COLO668 (cell line): ENCODE measurements around the gene METTL16.

Experiments used
- DNase-seq: peaks from one replicate; lab custom pipeline; 2025; ENCODE audit not compliant: unreplicated experiment; lab: John Stamatoyannopoulos, UW

The METTL16 gene

DNA sequence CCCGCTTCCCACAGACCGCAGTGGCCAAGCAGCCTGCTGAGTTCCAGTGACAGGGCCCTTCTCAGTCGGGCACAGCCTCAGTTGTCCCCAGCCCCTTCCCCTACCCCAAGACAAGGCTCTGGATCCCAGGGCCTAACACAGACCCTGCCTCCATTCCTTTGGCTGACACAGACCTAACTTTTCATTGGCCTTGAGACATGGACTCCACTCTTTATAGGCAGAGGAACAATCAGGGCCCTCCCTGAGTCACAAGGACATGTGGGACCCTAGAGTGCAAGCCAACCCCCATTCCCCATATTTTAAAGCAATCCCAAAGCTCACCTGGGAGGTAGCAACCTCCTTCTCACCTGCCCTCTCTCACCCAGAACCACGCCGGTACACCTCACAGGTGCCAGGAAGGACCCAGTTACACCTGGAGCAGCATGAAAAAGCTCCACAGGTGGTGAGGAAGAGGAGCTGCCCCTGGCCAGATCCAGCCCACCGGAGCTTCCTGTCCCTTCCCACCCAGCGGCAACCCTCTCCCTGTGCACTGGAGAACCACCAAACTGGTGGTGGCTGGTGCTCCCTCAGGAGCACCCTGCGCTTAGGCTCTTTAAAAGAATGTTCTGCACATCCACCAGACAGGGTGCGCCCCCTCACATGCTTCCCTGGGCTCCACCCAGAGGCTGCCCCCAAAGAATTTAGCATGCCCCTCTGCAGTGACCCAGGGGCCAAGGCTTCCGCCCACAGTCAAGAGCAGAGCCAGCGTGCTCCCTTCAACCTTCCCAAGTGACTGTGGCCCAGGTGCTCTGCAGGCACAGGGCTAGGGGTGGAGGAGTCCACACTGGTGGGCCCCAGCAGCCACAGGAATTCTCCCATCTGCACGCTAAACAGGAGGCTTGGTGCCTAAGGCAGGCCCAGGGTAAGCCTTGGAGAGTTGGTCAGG is 114.2 kb downstream of the METTL16 start:
- peak; percentile 17 for DNase-seq

DNA sequence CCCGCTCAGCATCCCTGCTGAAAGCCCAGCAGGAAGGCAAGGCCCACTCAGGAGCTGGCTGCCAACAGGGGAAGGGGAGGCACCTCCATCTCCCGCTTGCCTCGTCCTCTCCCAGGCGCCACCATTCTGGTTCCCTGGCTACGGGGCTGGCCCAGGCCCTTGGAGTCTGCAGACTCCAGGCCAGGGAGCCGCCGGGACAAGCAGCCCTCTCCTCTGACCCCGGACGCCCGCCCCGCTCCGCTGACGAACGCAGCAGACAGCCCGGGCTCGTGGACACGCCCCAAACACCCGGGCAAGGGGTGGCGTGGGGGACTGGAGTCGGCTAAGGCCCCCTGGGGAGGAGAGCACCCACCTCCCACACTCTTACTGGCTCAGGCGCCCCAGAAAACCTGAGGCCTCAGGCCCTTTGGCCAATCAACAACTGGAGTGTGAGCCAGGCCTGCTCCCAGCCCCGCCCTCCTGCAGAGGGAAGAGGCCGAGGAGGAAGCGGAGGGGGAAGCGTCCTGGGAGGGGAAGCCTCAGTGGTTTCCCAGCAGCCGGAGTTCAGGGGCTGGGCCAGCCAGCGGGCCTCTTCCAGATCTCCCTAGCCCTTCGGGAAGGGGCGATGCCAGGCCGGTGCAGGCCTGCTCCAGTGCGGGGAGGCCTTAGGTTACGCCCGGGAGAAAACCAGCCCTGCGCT is 115.0 kb downstream of the METTL16 start:
- DNase-seq, result peak; percentile 84

DNA sequence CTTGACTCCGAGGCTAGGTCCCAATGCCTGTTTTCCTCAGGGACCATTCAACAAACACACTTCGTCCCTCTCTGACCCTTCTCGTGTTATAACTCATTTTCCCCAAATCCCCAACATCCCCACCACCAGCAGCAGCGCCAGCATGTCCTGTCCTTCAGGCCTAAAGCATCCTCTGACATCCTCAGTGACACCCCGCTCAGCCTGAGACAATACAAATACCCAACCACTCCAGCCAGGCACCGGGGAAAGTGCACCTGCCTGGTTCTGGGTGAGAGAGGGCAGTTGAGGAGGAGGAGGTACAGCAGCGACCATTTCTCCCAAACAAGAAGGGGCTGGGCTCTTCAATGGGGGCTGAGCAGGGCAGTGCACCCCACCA is 115.5 kb downstream of the METTL16 start:
- DNase-seq, result peak; percentile 50

DNA sequence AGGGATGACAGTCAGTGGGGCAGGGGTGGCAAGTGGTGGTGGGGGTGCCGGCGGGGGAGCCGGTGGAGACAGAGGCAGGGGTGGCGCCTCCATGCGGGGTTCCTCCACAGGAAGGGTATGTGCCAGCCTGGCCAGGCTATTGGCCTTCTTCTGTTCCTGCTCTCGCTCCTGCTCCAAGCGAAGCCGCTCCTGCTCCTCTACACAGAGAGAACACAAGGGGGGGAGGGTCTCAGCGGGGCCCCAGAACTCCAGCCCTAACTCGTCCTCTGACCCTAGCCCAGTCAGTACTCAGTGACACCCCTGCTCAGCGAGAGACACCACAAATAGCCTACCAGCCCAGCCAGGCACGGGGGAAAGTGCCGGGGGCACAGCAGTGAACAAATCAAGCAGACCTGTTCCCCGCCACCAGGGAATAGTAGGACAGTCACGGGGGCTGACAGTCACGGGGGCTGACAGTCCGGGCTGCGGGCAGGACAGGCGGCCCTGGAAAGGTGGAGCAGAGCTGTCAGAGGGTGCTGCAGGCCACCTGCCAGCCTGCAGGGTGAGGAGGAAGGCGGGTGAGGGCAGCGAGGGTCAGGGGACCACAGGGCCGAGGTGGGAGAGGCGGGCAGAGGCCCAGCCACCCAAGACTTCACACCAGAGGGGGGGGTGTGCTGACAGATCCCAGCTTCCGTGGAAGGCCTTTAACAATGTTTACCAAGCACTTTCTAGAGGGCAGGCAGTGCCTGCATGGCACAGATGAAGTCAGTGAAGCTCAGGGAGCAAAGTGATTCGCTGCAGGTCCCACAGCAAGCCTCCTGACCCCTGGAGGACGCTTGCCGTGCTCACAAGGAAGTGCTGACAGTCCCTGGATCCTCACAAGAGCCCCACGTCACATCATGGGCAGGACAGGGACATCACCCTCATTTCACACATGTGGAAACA is 116.2 kb downstream of the METTL16 start:
- DNase-seq, result peak; percentile 45

DNA sequence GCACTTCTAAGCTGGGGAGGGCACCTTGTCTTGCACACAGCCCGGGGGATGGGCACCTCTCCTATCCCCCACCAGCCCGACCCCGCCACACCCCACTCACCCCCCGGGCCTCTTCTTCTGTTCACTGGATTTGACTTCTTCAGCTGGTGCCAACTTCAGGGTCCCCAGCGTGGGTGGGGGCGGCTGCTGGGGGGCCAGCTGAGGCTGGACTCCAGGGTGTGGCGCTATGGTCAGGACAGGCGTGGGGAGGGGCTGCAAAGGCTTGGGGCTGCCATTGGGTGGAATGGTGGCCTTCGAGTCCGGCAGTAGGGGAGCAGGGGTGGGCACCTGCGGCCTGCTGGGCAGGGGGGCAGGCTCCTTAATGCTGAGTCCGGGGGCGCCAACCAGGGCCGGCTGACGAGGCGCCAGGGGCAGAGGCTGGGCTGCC is 116.9 kb downstream of the METTL16 start:
- DNase-seq, result no peak

DNA sequence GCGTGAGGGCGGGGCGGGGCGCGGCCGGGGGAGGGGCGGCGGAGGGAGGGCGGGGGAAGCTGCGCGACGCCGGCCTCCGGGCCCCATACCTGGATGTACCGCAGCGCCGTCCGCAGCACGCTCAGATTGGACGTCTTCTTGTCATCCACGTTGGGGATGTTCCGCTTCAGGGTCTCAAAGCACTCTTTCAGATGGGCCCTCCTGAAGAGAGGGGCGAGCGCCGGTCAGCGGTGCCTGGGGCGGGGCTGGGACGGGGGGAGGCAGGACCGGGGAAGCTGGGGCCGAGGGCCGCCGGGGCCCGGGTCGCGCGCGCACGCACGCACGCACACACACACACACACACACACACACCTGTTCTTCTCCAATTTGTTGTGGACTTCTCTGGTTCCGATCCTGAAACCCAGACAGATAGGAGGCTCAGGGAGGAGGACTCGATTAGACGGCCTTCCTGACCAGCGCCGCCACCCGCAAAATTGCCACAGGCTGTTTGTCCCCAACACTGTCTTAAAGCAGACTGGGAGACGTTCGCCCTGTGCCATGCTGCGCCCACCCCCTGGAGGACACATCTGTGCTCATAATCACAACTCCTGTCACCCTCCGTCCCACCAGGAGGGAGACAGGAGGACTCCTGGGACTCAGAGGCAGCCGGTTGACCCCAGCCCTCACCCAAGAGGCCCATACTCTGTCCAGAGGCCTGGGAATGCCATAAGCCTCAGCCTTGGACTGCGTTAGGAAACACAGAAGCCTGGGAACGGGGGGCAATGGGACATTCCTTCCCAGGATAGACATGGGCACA is 117.5 kb downstream of the METTL16 start:
- no peak for DNase-seq

DNA sequence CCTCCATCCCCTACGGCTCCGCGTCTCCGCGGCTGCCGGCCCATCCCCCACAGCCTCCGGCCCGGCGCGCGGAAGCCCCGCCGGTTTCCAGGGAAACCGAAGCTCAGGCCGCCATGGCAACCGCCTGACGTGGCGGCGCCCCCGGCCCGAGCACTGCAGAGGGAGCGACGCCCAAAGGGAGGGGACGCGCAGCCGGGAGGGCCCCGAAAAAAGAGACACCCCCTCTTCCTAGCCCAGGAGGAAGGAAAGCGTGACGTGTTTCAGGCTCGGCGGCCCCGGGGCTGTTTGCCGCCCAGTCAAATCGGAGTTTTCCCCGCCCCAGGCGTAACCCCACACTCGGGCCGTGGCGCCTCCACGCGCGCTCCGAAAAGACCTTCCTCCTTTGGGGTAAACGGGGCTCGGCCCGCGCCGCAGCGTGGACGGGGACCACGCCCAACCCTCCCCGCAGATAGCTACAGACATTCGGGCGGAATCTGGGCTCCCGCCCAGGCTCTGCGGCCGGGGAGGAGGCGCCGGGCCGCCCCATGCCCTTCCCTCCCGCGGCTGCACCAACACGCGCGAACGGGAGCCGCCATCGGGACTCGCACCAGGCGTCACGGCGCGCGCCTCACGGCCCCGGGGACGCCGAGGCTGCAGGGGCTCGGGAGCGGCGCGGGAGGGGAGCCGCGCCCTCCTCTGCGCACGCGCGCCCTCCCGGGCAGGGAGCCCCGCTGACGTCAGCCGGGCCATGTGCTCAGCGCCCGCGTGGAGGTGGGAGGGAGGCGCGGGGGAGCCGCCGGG is 118.3 kb downstream of the METTL16 start:
- DNase-seq, result peak; percentile 92

DNA sequence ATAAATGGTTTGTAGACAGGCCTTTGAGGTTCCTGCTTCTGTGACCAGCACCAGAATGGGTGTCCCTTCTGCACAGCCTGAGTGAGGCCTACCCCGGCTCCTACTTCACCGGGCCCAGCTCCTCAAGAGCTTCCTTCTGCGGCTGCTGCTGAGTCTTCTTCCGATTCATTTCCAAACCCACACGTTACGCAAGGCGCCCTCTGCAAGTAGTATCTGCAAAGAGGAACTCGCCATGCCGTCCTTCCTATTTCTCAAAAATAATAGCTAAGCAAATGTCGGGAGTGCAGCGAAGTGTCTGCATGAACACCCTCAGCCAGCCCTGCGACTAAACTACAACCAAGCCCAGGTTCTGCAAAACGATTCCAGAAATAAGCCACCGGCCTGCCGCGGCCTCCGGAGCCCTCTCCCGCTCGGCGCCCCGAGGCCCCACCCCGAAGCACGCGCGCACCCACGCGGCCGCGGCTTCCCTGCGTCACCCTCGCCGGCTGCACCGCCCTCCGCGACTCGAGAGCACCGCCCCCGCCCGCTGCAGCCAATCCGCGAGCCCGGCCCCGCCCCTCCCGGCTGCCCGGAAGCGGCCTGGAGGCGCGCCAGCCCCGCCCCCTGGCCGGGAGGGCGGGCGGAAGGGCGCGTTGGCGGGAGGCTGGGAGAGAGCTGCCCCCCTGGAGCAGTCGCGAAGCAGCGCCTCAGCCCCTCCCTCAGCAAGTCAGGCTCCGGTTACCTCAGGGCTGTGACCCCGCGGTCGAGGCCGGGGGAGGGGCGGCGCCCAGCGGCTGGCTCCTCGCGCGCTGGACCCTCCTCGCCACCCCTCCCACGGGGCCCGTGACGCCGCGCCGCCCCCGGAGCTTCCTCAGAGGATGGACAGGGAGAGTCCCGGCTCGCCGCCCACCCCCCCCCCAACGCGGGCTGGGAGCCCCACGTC is 119.2 kb downstream of the METTL16 start:
- peak; percentile 95 for DNase-seq

DNA sequence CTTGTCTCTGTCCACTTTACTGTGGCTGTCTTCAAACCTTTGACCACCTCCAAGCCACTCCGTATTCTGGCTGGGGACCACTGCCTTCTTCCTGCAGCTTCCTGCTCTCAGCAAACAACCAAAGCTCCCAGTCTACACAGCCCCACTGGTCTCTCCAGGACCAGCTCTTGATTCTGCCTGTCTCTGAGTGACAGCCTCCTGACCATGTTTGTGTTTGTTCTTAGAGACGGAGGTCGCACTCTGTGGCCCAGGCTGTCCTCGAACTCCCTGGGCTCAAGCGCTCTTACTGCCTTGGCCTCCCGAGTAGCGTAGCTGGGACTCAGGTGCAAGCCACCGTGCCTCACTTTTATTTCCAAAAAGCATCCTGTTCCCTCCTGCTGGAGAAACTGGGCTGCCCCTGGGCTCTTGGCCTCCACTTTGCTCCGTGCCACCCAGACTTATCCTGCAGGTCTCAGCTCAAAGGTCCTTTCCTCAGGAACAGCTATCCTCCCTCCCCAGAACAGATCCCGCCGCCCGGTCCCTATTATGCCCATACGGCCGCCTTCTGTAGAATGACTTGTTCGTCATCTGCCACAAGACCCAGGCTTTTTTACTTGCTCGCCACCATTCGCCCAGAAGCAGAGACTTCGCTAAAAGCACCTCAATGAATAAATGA is 120.0 kb downstream of the METTL16 start:
- DNase-seq, result no peak

DNA sequence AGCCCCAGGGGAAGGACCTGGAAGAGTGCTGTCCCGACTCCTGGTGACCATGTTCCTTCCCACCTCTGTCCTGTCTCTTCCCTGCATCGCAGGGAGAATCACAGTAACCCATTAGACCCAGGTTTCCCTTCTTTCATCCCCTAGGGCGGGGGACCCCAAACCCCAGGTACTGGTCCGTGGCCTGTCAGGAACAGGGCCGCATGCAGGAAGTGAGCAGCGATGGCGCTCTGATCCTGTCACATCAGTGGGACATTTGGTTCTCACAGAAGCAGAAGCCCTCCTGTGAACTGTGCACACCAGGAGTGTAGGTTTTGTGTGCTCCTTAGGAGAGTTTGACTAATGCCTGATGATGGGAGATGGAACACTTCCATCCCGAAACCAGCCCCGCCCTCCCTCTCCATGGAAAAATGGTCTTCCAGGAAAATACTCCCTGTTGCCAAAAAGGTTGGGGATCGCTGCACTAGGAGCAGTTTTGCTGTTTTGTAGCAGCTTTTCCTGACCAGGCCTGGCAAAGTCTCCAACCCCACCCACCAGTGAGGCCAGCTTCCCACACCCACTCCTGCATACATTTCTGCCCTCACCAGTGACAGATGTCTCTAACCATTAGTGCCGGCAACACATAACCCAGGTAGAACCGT is 121.4 kb downstream of the METTL16 start:
- no peak for DNase-seq

DNA sequence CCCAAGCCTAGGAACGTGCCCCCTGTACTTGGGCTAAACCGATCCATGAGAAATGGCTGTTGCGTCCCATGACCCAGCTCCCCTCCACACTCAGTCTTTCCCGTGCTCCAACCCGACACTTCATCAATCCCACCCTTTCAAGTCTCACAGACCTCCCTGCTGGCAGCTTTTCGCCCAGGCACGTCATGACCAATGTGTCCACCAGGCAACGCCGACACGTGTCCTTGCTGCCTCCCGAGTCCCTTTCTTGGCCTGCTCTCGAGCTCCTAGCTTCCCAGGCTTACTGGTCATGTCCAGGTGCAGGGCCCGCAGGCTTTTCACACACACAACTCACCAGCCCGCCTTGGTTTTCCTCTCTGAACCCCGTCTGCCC is 123.0 kb downstream of the METTL16 start:
- DNase-seq, result peak; percentile 2

DNA sequence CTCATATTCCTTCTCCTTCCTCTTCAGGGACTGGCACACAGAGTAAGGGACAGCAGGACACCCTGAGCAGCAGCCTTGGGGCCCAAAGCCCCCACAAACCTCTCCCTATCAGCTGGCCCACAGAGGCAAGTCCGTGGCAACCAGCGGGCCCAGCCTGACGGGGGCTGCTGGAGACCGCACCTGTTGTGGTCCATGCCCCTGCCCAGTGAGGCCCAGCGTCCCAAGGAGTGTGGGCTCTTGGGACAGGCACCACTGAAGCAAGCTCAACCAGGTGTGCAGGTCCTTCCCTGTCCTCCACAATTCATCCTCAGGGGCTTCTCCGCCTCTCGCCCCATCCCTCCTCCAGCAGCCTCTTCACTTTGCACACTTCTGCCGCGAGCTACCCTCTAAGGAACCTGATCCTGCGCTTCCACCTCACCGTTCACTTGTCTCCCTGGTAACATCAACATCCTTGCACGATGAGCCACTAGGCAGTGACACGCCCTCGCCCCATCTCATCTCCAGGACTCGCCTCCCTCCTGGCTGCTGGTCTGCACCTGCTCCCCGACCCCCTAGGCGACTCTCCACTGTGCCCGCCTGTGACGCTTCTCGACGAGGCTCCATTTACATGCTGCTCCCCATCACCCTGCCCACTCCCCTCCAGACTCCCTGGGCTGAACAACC is 123.5 kb downstream of the METTL16 start:
- DNase-seq, result peak; percentile 20

DNA sequence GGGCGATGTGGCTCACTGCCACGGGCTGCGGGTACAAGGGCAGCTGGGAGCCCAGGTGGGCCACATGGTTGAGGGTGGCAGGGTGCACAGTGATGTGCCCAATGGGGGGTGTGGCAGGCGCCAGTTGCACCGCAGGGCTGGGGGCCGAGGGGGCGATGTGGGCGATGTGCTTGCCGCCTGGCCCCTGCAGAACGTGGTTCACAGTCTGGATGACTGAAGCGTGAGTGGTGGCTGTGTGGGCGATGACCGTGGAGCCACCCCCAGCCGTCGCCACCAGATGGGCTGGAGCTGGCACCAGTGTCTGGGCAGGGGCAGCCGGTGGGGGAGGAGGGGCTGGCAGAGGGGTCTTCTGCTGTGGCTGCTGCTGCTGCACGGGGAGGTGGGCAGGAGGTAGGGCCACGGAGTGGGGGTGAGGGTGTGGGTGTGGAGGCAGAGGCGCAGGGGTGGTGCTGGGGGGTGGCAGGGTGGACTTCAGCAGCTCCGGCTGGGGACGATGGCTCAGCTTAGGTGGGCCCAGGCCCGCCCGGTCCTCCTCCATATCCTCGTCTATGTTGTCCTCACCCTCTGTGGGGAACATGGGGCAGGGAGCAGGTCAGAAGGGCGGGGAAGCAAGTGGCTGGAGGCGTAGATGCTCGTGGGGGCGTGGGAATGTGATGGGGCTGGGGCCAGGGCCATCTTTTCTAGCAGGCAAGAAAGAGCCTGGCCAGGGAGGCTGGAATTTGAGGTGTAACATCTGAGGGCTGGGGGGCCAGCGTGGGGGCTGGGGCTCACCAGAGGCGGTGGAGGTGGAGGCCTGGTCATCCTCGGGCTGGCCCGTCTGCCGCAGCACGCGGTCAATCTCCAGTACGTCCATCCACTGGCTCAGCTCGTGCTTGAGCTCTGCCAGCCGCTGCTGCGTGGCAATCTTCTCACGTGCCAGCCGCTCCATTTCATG is 124.3 kb downstream of the METTL16 start:
- DNase-seq, result no peak

DNA sequence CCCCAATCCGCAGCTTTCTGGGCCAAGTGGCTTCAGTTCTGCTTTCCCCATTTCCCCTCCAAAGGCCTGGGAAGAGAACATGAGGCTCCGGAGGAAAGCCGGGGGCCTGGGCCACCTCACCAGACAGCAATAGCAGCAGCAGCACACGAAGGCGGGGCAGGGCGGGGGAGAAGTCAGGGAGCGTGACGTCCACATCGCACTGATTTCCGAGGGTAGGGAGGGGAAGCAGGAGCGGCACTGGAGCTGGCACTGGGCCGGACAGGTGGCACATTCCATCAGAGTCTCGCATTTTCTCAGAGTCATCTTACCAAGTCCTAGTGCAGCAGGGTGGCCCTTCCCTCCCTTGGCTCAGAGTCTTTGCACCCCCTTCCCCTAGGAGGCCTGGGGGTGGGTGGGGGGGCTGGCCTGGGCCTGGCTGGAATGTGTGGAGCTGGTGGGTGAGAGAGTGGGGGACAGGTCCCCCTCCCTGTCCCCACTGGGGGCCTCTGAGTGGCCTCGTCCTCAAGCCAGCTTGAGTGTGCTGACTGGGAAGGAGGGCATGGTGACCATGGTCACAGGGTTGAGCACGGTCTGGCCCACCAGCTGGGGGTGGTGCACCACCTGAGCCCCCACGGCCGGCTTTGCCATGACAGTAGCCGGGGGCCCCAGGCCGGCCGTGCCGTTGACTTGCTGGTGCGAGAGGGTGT is 125.1 kb downstream of the METTL16 start:
- no peak for DNase-seq
